ENCODE results near the gene NDUFA3.

NDUFA3 gene

DNA sequence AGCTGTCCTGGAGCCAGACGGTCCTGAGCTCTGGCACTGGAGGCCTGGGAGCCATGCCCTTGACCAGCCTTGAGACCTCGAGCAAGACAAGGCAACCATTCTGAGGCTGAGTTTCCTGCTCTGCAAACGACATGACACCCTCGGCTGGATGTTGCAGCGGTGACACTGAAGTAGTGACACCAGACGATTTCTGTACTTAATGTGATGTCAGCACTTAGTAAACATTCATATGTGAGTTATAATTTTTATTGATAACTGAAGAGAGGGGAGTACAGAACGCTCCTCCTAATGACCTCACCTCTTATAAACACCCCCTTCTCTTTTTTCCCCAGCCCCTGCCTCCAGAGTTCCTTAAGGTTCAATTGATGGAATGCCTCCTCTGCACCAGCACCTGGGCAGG lies 5.8 kb downstream of the NDUFA3 start:
- no peak for DNase-seq (ENCODE audit: low spot score)
- H3K4me1 ChIP-seq (ENCODE audit: insufficient read depth, poor library complexity, severe bottlenecking) = no peaks in the 10 kb centered on the region
- H3K4me3 ChIP-seq (ENCODE audit: severe bottlenecking) = no peak overlapping the region
- ATAC-seq (ENCODE audit: low read depth) = no peak
- no peaks in the 10 kb centered on the region for H3K27me3 ChIP-seq (ENCODE audit: insufficient read depth, poor library complexity, severe bottlenecking)
- peaks cover 49% of the 10 kb centered on the region for H3K36me3 ChIP-seq (ENCODE audit: low read depth)
- no peak overlapping the region for H3K27ac ChIP-seq (ENCODE audit: poor library complexity, severe bottlenecking)
- TF ChIP-seq CTCF (IDR thresholded peaks at IDR 0.05; ENCODE audit: poor library complexity, severe bottlenecking) = no peak
- H3K9me3 ChIP-seq (ENCODE audit: severe bottlenecking) = no peaks in the 10 kb centered on the region

GRCh38 chr19:54109651-54110050 lies 7.0 kb downstream of the NDUFA3 start:
- Histone ChIP-seq H3K4me3 (ENCODE audit: severe bottlenecking) (no peak overlapping the region), H3K27me3 (ENCODE audit: insufficient read depth, poor library complexity, severe bottlenecking) (no peaks in the 10 kb centered on the region), H3K4me1 (ENCODE audit: insufficient read depth, poor library complexity, severe bottlenecking) (no peaks in the 10 kb centered on the region), H3K27ac (ENCODE audit: poor library complexity, severe bottlenecking) (no peak overlapping the region), H3K9me3 (ENCODE audit: severe bottlenecking) (no peaks in the 10 kb centered on the region), H3K36me3 (ENCODE audit: low read depth) (peaks cover 50% of the 10 kb centered on the region)
- 0 out of 3 replicates have a peak, but pooled peaks have one; percentile 8 for ATAC-seq (ENCODE audit: low read depth)
- DNase-seq (ENCODE audit: low spot score) = no peak
- no peak for TF ChIP-seq CTCF (IDR thresholded peaks at IDR 0.05; ENCODE audit: poor library complexity, severe bottlenecking)

DNA sequence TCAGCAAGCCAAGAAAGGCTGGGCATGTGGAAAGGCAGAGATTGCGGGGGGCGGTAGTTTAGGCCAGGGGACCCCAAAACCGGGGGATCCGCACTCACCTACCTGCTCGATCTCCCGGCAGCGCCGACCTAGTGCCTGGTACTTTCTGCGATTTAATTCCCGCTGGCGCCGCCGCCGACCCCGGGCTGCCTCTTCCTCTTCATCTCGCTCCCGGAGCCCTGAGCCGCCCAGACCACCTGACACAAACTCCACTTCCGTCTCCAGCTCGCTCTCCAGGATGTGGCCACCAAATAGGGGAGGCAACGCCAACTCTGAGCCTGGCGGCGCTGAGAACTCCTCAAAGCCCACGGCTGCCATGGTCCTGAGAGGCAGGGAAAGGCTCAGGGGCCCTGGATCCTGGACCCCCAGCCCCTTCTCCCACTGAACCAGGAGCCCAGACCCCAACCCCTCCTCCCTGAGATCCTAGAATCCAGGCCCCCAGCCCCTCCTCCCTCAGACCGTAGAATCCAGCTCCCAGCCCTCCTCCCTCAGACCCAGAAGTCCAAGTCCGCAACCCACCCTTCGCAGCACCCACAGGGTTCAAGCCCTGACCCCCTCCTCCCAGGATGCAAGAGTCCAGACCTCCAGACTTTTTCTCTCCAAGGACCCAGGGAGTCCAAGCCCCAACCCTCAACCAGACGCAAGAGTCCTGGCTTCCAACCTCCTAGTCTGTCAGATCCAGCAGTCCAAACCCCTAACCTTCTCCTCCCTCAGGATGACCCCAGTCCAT lies 11.9 kb downstream of the NDUFA3 start:
- Histone ChIP-seq H3K9me3 (ENCODE audit: severe bottlenecking) (no peaks in the 10 kb centered on the region), H3K4me1 (ENCODE audit: insufficient read depth, poor library complexity, severe bottlenecking) (peaks cover 5% of the 10 kb centered on the region), H3K4me3 (ENCODE audit: severe bottlenecking) (peak overlapping the region; percentile 71), H3K36me3 (ENCODE audit: low read depth) (peaks cover 29% of the 10 kb centered on the region), H3K27me3 (ENCODE audit: insufficient read depth, poor library complexity, severe bottlenecking) (no peaks in the 10 kb centered on the region), H3K27ac (ENCODE audit: poor library complexity, severe bottlenecking) (peak overlapping the region; percentile 49)
- DNase-seq (ENCODE audit: low spot score) (no peak), ATAC-seq (ENCODE audit: low read depth) (0 out of 3 replicates have a peak, but pooled peaks have one; percentile 20)
- TF ChIP-seq CTCF (IDR thresholded peaks at IDR 0.05; ENCODE audit: poor library complexity, severe bottlenecking) = no peak

DNA sequence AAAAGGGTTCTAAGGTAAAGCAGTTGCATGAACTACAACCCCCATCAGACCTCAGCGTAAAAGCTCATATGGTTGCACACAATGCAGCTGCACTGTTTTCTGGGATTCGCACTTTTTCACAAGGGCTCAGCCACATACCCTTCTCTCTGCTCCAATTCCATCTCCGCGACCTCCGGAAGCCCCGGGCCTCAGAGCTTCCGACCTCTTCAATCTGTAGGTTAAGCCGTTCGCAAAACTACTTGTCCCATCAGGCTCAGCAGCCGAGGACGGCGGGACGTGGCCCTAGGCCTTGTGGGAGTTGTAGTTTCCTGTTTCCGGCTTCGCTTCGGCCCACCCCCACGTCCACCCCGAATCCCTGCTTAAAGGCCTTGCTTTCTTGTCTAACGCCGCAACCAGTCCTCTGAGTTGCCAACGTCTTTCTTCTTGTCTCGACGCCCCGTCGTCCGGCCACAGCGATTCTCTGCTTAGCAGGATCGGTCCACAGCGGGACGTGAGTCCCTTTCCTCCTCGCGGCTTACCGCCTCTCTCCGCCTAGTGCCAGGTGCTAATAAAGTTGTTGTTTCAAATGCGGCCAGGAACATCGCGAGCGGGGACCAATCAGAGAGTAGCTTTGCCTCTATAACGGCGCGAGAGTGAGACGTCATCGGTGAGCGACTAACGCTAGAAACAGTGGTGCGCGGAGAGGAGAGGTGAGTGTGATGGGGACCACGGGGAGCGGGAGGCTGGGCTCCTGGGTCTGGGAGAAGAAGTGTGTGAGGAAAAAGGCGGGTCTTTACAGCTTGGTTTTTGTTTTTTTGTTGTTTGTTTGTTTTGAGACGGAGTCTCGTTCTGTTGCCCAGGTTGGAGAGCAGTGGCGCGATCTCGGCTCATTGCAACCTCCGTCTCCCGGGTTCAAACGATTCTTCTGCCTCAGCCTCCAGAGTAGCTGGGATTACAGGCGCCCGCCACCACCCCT lies 12.7 kb downstream of the NDUFA3 start, which contains the start of the genes PRPF31 and TFPT:
Gene PRPF31, plus strand, starts transcription at position 646 of the 955 bp plus-strand sequence. CDS start 2,525 bp downstream, outside the sequence.
Gene TFPT, minus strand, starts transcription at position 549 of the 955 bp plus-strand sequence. Its CDS starts 388 bp downstream, at position 161.
- Histone ChIP-seq H3K27ac (ENCODE audit: poor library complexity, severe bottlenecking) (peak within 1 kb of the TSS; percentile 49), H3K9me3 (ENCODE audit: severe bottlenecking) (no peaks in the 10 kb centered on the region), H3K27me3 (ENCODE audit: insufficient read depth, poor library complexity, severe bottlenecking) (no peaks in the 10 kb centered on the region), H3K36me3 (ENCODE audit: low read depth) (peaks cover 37% of the 10 kb centered on the region), H3K4me3 (ENCODE audit: severe bottlenecking) (peak within 1 kb of the TSS; percentile 71), H3K4me1 (ENCODE audit: insufficient read depth, poor library complexity, severe bottlenecking) (peaks cover 5% of the 10 kb centered on the region)
- no peak for TF ChIP-seq CTCF (IDR thresholded peaks at IDR 0.05; ENCODE audit: poor library complexity, severe bottlenecking)
- ATAC-seq (ENCODE audit: low read depth) = peak; percentile 93
- DNase-seq (ENCODE audit: low spot score) = peak; percentile 94

Measured in RWPE2 (cell line).